Thyroid gland (tissue), 4 donors: Measurements from ENCODE around the gene RCAN2. TPM values are rescaled to one million over a fixed set of nuclear protein-coding genes. Genes with fewer than 3 reads are reported as not detected.

Experiments
- DNase-seq, 2 donors: peaks; one replicate each; pipeline ENCODE4 v3.0.0-alpha.2; 2019
- H3K27ac ChIP-seq, 3 donors: fragments of 200-600 bp; sonication (generic); 1 replicate in 2 of 3; 2 replicates in 1 of 3; pipeline ENCODE4 v1.5.1; 2016 to 2019; ENCODE audit warnings: mild to moderate bottlenecking in 1 of 3, moderate library complexity in 1 of 3
- H3K27me3 ChIP-seq: fragments of 200-600 bp; sonication (generic); one replicate; pipeline ENCODE4 v1.5.1; 2019
- H3K36me3 ChIP-seq, 2 donors: fragments of 200-600 bp; sonication (generic); one replicate each; pipeline ENCODE4 v1.5.1; 2016 to 2019
- H3K4me1 ChIP-seq, 2 donors: fragments of 200-600 bp; sonication (generic); one replicate each; pipeline ENCODE4 v1.5.1; 2017 to 2019
- H3K4me3 ChIP-seq, 3 donors: fragments of 200-600 bp; sonication (generic); replicated peaks in 1 of 3; 1 replicate in 2 of 3; 2 replicates in 1 of 3; pipeline ENCODE4 v1.5.1; 2016; ENCODE audit warnings: mild to moderate bottlenecking in 1 of 3
- H3K9me3 ChIP-seq: fragments of 200-600 bp; sonication (generic); one replicate; pipeline ENCODE4 v1.5.1; 2017
- CTCF ChIP-seq, 6 experiments: fragments of 200-600 bp in 3 of 6; fragments of 450-650 bp in 3 of 6; sonication (generic) in 3 of 6; IDR thresholded peaks; one replicate each; pipeline ENCODE4 v1.5.1; 2016 to 2019; ENCODE audit warnings: antibody characterized with exemption in 6 of 6, mild to moderate bottlenecking in 2 of 6, inconsistent platforms in 1 of 6, moderate library complexity in 1 of 6
- POLR2A ChIP-seq, 2 donors: fragments of 450-650 bp; IDR thresholded peaks; one replicate each; pipeline ENCODE4 v1.6.1; 2017; ENCODE audit warnings: antibody characterized with exemption in 2 of 2, mild to moderate bottlenecking in 2 of 2, moderate library complexity in 1 of 2
- WGBS, 2 donors: methylation state at CpG; one replicate each; pipeline ENCODE4 v1.1.5; 2017; 5-methylcytosine and 5-hydroxymethylcytosine counted together
- intact Hi-C: fragments of 100-400 bp; cut with DNase I; formaldehyde crosslinking; loops from one replicate; pipeline ENCODE4 v1.15.1; 2023
- total RNA-seq, 4 donors: library from RNA; depleted of rRNA; stranded (reverse); fragments of >200 nt; gene quantifications; one replicate each; pipeline ENCODE4 v1.2.3, GENCODE V29; 2016

RCAN2 gene
- total RNA-seq, 4 donors from 2014 or later: 14.0 to 33.2 (median 23.3) TPM

- 86 to 88% methylated on average over 2 of the region's 2 CpGs for WGBS, 2 donors
- no peaks in the 10 kb centered on the region for H3K9me3 ChIP-seq
- intact Hi-C loops: no loop called here
- DNase-seq: no peak
- TF ChIP-seq CTCF (IDR thresholded peaks at IDR 0.05): no peak
- no peak for TF ChIP-seq POLR2A (IDR thresholded peaks at IDR 0.05)
- no peak overlapping the region for H3K4me3 ChIP-seq
- H3K27ac ChIP-seq: no peak overlapping the region
- no peaks in the 10 kb centered on the region for H3K4me1 ChIP-seq
- H3K36me3 ChIP-seq: no peaks in the 10 kb centered on the region
- H3K27me3 ChIP-seq: no peaks in the 10 kb centered on the region
Observed at GRCh38 chr6:46287043-46287442, 204.2 kb downstream of the RCAN2 start.

DNA sequence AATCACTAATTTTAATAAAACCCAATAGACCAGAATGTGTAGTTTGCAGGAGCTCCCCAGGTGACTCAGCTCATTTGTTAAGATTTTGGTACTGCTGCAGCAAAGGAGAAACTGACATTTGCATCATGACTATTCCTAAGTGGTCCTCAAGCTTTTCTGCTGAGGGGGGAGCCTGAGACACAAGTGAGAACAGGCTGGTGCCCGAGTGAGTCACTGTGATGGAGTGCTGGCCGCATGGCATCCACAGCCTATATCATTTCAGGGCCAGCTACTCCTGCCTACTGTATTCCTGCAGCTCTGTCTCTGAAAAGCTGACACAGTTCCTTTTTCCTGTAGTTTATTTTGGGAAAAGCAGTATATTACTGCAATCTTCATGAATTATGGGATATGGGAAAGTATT is 206.8 kb downstream of the RCAN2 start:
- H3K36me3 ChIP-seq: no peaks in the 10 kb centered on the region
- H3K4me1 ChIP-seq: no peaks in the 10 kb centered on the region
- H3K9me3 ChIP-seq: no peaks in the 10 kb centered on the region
- intact Hi-C loops: no loop called here
- no peaks in the 10 kb centered on the region for H3K27me3 ChIP-seq
- WGBS, 2 donors: 61 to 83% methylated on average over 2 of the region's 2 CpGs
- TF ChIP-seq CTCF (IDR thresholded peaks at IDR 0.05) (no peak), POLR2A (IDR thresholded peaks at IDR 0.05) (no peak)
- H3K4me3 ChIP-seq: no peak overlapping the region
- no peak for DNase-seq
- no peak overlapping the region for H3K27ac ChIP-seq

DNA sequence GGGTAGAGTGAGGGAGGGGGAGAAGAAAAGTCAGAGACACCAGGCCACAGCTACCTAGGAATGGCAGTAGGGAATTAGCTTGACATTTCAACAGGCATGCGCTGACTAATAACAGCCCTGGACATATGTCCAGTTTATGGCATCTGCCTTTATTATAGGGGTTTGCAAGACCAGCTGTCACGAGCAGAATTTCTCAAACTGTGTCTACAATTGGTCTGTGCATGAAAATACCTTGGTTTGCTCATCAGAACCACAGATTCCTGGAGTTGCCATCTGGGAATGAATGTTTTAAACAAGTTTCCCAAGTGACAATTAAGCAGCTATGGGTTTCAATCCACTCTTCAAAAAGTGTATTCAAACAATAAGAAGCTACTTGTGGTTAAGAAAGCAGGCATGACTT is 210.1 kb downstream of the RCAN2 start:
- H3K27me3 ChIP-seq: no peaks in the 10 kb centered on the region
- TF ChIP-seq CTCF (IDR thresholded peaks at IDR 0.05) (no peak), POLR2A (IDR thresholded peaks at IDR 0.05) (no peak)
- H3K9me3 ChIP-seq: no peaks in the 10 kb centered on the region
- 97 to 100% methylated on average over 2 of the region's 2 CpGs for WGBS, 2 donors
- H3K4me3 ChIP-seq: no peak overlapping the region
- intact Hi-C loops: no loop called here
- H3K27ac ChIP-seq: no peak overlapping the region
- DNase-seq: no peak
- no peaks in the 10 kb centered on the region for H3K4me1 ChIP-seq
- H3K36me3 ChIP-seq: no peaks in the 10 kb centered on the region

DNA sequence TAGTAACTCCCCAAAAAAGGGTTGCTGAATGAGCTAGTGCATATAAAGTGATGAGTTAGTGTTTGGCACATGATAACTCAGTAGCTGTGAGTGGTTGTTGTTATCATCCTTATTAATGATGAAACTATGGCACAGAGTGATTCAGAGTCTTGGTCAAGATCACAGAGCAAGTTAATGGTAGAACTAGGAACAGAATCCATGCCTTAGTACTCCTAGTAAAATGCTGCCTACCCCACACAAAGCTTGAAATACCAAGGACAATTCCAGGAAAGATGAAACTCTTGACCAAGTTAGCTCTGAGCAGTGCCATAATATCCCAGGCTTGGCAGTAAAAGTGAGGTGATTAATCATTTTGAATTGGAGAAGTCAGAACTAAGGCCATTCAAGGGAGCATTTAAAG is 211.4 kb downstream of the RCAN2 start:
- Histone ChIP-seq H3K4me1 (no peaks in the 10 kb centered on the region), H3K27ac (no peak overlapping the region), H3K4me3 (no peak overlapping the region), H3K9me3 (no peaks in the 10 kb centered on the region), H3K27me3 (no peaks in the 10 kb centered on the region), H3K36me3 (no peaks in the 10 kb centered on the region)
- intact Hi-C loops: no loop called here
- no peak for DNase-seq
- TF ChIP-seq CTCF (IDR thresholded peaks at IDR 0.05) (no peak), POLR2A (IDR thresholded peaks at IDR 0.05) (no peak)

- Histone ChIP-seq H3K36me3 (no peaks in the 10 kb centered on the region), H3K27me3 (no peaks in the 10 kb centered on the region), H3K27ac (no peak overlapping the region), H3K9me3 (no peaks in the 10 kb centered on the region), H3K4me1 (no peaks in the 10 kb centered on the region), H3K4me3 (no peak overlapping the region)
- TF ChIP-seq POLR2A (IDR thresholded peaks at IDR 0.05) (no peak), CTCF (IDR thresholded peaks at IDR 0.05) (no peak)
- intact Hi-C loops: no loop called here
- WGBS, 2 donors: 72 to 87% methylated on average over 2 of the region's 2 CpGs
- no peak for DNase-seq
Observed at GRCh38 chr6:46276576-46277142, 214.6 kb downstream of the RCAN2 start.
